SK-N-SH (cell line): ENCODE measurements around the gene SLC25A25. TPM values are rescaled to one million over a fixed set of nuclear protein-coding genes. Genes with fewer than 3 reads are reported as not detected.

ENCODE experiments used
- CTCF ChIA-PET: fragments of 300-600, 350-600 bp; formaldehyde crosslinking; extraction: SDS; loops from one replicate; lab custom pipeline; 2021; lab: Yijun Ruan, JAX
- POLR2A ChIA-PET: fragments of 350-600 bp; sonication (Branson Sonifier 250); formaldehyde crosslinking; extraction: SDS; loops from one replicate; lab custom pipeline; 2020; ENCODE audit warnings: antibody characterized with exemption, inconsistent platforms; lab: Yijun Ruan, JAX
- DNase-seq: peaks from one replicate; pipeline ENCODE4 v3.0.0; 2012
- H2AFZ ChIP-seq: fragments of 200-600 bp; sonication (generic); 2 replicates; pipeline ENCODE4 v1.8.1; 2016; ENCODE audit warnings: antibody characterized with exemption, mild to moderate bottlenecking, low read depth
- H3F3A ChIP-seq: fragments of 200-600 bp; sonication (generic); replicated peaks from 2 replicates; pipeline ENCODE3; 2016; ENCODE audit warnings: antibody characterized with exemption, mild to moderate bottlenecking; ENCODE audit not compliant: insufficient read depth
- H3K27ac ChIP-seq, 2 experiments: fragments of 200-500 bp in 1 of 2; fragments of 200-600 bp in 1 of 2; sonication (Bioruptor generic) in 1 of 2; sonication (generic), shearing (Covaris generic) in 1 of 2; 2 replicates each; pipeline versions ENCODE4 v1.5.1 to v1.6.1; 2014 to 2016; ENCODE audit warnings: low read depth in 2 of 2, inconsistent platforms in 1 of 2, low read length in 1 of 2, mild to moderate bottlenecking in 1 of 2, mixed read lengths in 1 of 2
- H3K27me3 ChIP-seq: fragments of 200-600 bp; sonication (generic), shearing (Covaris generic); 2 replicates; pipeline ENCODE4 v1.6.1; 2016; ENCODE audit warnings: mixed run types; ENCODE audit not compliant: insufficient read depth
- H3K36me3 ChIP-seq, 2 experiments: fragments of 200-500 bp in 1 of 2; fragments of 200-600 bp in 1 of 2; sonication (Bioruptor generic) in 1 of 2; sonication (generic) in 1 of 2; replicated peaks in 1 of 2; 2 replicates each; pipeline versions ENCODE3 to v1.5.1; 2014 to 2016; ENCODE audit warnings: low read length in 1 of 2, mild to moderate bottlenecking in 1 of 2; ENCODE audit not compliant: insufficient read depth in 2 of 2, control insufficient read depth in 1 of 2
- H3K4me1 ChIP-seq, 2 experiments: fragments of 200-500 bp in 1 of 2; fragments of 200-600 bp in 1 of 2; sonication (Bioruptor generic) in 1 of 2; sonication (generic), shearing (Covaris generic) in 1 of 2; 2 replicates each; pipeline versions ENCODE4 v1.5.1 to v1.6.1; 2014 to 2016; ENCODE audit warnings: low read depth in 1 of 2, low read length in 1 of 2, mixed run types in 1 of 2; ENCODE audit not compliant: insufficient read depth in 2 of 2, control insufficient read depth in 1 of 2
- H3K4me2 ChIP-seq: fragments of 200-600 bp; sonication (generic), shearing (Covaris generic); 2 replicates; pipeline ENCODE4 v1.6.1; 2017; ENCODE audit warnings: mixed run types
- H3K4me3 ChIP-seq, 2 experiments: fragments of 200-500 bp in 1 of 2; fragments of 200-600 bp in 1 of 2; sonication (Bioruptor generic) in 1 of 2; sonication (generic), shearing (Covaris generic) in 1 of 2; 2 replicates each; pipeline versions ENCODE4 v1.5.1 to v1.8.1; 2014 to 2016; ENCODE audit warnings: low read depth in 2 of 2, inconsistent platforms in 1 of 2, low read length in 1 of 2, mild to moderate bottlenecking in 1 of 2, mixed read lengths in 1 of 2, moderate library complexity in 1 of 2
- H3K79me2 ChIP-seq: fragments of 200-600 bp; sonication (generic); 2 replicates; pipeline ENCODE4 v1.8.1; 2017; ENCODE audit warnings: mild to moderate bottlenecking; ENCODE audit not compliant: insufficient read depth
- H3K9ac ChIP-seq: fragments of 200-600 bp; sonication (generic); 2 replicates; pipeline ENCODE4 v1.6.1; 2017; ENCODE audit warnings: mixed run types
- H3K9me2 ChIP-seq: fragments of 200-600 bp; sonication (generic); 2 replicates; pipeline ENCODE4 v1.6.1; 2017; ENCODE audit warnings: mixed run types
- H3K9me3 ChIP-seq: fragments of 200-600 bp; sonication (generic); 2 replicates; pipeline ENCODE4 v1.6.1; 2017; ENCODE audit warnings: mixed run types, mild to moderate bottlenecking, moderate library complexity
- H4K20me1 ChIP-seq: fragments of 200-600 bp; sonication (generic); 2 replicates; pipeline ENCODE4 v1.6.1; 2017; ENCODE audit warnings: mild to moderate bottlenecking, mixed run types; ENCODE audit not compliant: insufficient read depth
- ELF1 ChIP-seq: IDR thresholded peaks from 2 replicates; pipeline ENCODE4 v1.4.0; 2012
- EZH2phosphoT487 ChIP-seq: fragments of 200-600 bp; sonication (generic); IDR thresholded peaks from 2 replicates; pipeline ENCODE4 v1.6.1; 2017; ENCODE audit warnings: low read depth, mixed run types, mild to moderate bottlenecking, antibody characterized with exemption, moderate library complexity, borderline replicate concordance
- FOSL2 ChIP-seq: IDR thresholded peaks from 2 replicates; pipeline ENCODE4 v1.4.0; 2012; ENCODE audit warnings: low read depth, mild to moderate bottlenecking, moderate library complexity, borderline replicate concordance
- FOXJ3 ChIP-seq: sonication (generic); formaldehyde crosslinking; IDR thresholded peaks from 2 replicates; pipeline ENCODE4 v1.5.1; 2020; ENCODE audit warnings: mild to moderate bottlenecking, missing genetic modification reagents
- GABPA ChIP-seq: IDR thresholded peaks from 2 replicates; pipeline ENCODE4 v1.4.0; 2012; ENCODE audit warnings: low read depth, mild to moderate bottlenecking
- POLR2AphosphoS5 ChIP-seq: IDR thresholded peaks from 2 replicates; pipeline ENCODE4 v1.6.1; 2012; ENCODE audit warnings: low read depth, low read length
- RAD21 ChIP-seq: IDR thresholded peaks from 2 replicates; pipeline ENCODE4 v1.6.1; 2012; ENCODE audit warnings: mild to moderate bottlenecking, low read length
- RXRA ChIP-seq: IDR thresholded peaks from 2 replicates; pipeline ENCODE4 v1.4.0; 2012; ENCODE audit warnings: low read depth, mild to moderate bottlenecking, borderline replicate concordance
- SIN3A ChIP-seq: IDR thresholded peaks from 2 replicates; pipeline ENCODE4 v1.6.1; 2012; ENCODE audit warnings: low read depth, mild to moderate bottlenecking, low read length, moderate library complexity, borderline replicate concordance
- TAF1 ChIP-seq: IDR thresholded peaks from 2 replicates; pipeline ENCODE4 v1.6.1; 2012; ENCODE audit warnings: low read depth, mild to moderate bottlenecking, low read length, moderate library complexity, borderline replicate concordance
- TEAD4 ChIP-seq: IDR thresholded peaks from 2 replicates; pipeline ENCODE4 v1.4.0; 2012; ENCODE audit warnings: mild to moderate bottlenecking, borderline replicate concordance; ENCODE audit not compliant: insufficient read depth
- WGBS: methylation state at CpG from one replicate; pipeline ENCODE4 v1.1.6; 2017; ENCODE audit warnings: low lambda C conversion rate; 5-methylcytosine and 5-hydroxymethylcytosine counted together
- polyA plus RNA-seq, 3 experiments: library from polyadenylated mRNA; depleted of rRNA; stranded (reverse); fragments of >200 nt; gene quantifications; 2 replicates each; pipeline ENCODE4 v1.2.3, GENCODE V29; 2012
- TF ChIP-seq, protein P1 (sequence below): fragments of 150-350 bp; IDR thresholded peaks from 2 replicates; pipeline ENCODE4 v1.6.1; 2016; ENCODE audit warnings: mild to moderate bottlenecking, low read depth, low read length
- TF ChIP-seq, protein P2 (sequence below): fragments of 150-350 bp; IDR thresholded peaks from 2 replicates; pipeline ENCODE4 v1.6.1; 2017; ENCODE audit warnings: antibody characterized with exemption, low read length, low read depth, borderline replicate concordance
- TF ChIP-seq, protein P3 (sequence below): IDR thresholded peaks from 2 replicates; pipeline ENCODE4; 2012

The SLC25A25 gene
- polyA plus RNA-seq, 1 of the 3 experiments (the other 2 are of a cell fraction): 12.1 TPM

DNA sequence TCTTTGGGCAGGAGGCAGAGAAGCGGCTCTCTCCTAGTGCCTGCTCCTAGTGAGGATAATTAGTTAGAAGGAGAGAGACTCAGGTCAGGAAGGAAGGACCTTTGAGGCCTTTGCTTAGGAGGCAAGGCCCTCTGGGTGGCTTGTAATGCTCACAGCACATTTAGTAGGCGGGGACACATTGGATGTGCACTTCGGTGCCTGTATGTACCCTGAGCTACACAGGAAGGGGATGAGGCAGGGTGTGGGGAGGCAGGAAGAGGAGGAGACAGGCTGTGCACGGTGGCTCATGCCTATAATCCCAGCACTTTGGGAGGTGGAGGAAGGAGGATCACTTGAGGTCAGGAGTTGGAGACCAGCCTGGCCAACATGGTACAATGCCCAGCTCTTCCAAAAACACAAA is 74.0 kb downstream of the SLC25A25 start:
- Histone ChIP-seq H3K27me3 (no peaks in the 10 kb centered on the region), H3K9me3 (no peaks in the 10 kb centered on the region), H3K79me2 (no peaks in the 10 kb centered on the region), H3K9ac (no peak overlapping the region), H4K20me1 (no peaks in the 10 kb centered on the region), H3F3A (no peaks in the 10 kb centered on the region), H3K4me2 (no peak overlapping the region), H3K27ac (no peak overlapping the region), H3K4me3 (no peak overlapping the region), H2AFZ (no peak overlapping the region), H3K4me1 (no peaks in the 10 kb centered on the region), H3K9me2 (no peaks in the 10 kb centered on the region), H3K36me3 (no peaks in the 10 kb centered on the region)
- TF ChIP-seq, protein P1, sequence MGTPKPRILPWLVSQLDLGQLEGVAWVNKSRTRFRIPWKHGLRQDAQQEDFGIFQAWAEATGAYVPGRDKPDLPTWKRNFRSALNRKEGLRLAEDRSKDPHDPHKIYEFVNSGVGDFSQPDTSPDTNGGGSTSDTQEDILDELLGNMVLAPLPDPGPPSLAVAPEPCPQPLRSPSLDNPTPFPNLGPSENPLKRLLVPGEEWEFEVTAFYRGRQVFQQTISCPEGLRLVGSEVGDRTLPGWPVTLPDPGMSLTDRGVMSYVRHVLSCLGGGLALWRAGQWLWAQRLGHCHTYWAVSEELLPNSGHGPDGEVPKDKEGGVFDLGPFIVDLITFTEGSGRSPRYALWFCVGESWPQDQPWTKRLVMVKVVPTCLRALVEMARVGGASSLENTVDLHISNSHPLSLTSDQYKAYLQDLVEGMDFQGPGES: no peak
- ChIA-PET CTCF (interaction anchor here (1.7 kb wide), 1 partner anchor 24 kb away, joined by 10 read pairs; no protein-coding TSS in a partner anchor), POLR2A (no interaction called here)
- 78% methylated on average over 3 of the region's 4 CpGs for WGBS
- no peak for DNase-seq

DNA sequence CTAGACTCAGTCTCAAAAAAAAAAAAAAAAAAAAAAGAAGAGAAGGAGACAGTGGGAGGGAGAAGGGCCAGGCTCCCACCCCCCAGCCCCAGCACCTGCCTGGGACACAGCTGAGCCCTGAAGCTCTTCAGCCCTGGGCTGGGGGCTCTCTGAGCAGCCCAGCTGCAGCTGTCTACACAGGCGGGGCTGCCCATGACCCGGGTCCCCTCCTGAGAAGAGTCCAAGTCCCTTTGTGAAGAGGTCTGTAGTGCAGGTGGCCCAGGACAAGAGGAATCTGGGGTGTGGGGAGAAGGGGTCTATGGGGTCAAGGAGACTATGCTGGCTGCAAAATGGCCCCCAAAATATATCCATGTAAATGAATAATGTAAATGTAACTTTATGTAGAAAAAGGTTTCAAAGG is 74.6 kb downstream of the SLC25A25 start:
- Histone ChIP-seq H4K20me1 (no peaks in the 10 kb centered on the region), H3K4me1 (no peaks in the 10 kb centered on the region), H3K79me2 (no peaks in the 10 kb centered on the region), H2AFZ (no peak overlapping the region), H3K9me2 (no peaks in the 10 kb centered on the region), H3K27me3 (no peaks in the 10 kb centered on the region), H3K9ac (no peak overlapping the region), H3F3A (no peaks in the 10 kb centered on the region), H3K4me3 (no peak overlapping the region), H3K9me3 (no peaks in the 10 kb centered on the region), H3K36me3 (no peaks in the 10 kb centered on the region), H3K4me2 (no peak overlapping the region), H3K27ac (no peak overlapping the region)
- TF ChIP-seq RAD21: no peak
- TF ChIP-seq, protein P2, sequence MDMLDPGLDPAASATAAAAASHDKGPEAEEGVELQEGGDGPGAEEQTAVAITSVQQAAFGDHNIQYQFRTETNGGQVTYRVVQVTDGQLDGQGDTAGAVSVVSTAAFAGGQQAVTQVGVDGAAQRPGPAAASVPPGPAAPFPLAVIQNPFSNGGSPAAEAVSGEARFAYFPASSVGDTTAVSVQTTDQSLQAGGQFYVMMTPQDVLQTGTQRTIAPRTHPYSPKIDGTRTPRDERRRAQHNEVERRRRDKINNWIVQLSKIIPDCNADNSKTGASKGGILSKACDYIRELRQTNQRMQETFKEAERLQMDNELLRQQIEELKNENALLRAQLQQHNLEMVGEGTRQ: no peak
- TF ChIP-seq, protein P3, sequence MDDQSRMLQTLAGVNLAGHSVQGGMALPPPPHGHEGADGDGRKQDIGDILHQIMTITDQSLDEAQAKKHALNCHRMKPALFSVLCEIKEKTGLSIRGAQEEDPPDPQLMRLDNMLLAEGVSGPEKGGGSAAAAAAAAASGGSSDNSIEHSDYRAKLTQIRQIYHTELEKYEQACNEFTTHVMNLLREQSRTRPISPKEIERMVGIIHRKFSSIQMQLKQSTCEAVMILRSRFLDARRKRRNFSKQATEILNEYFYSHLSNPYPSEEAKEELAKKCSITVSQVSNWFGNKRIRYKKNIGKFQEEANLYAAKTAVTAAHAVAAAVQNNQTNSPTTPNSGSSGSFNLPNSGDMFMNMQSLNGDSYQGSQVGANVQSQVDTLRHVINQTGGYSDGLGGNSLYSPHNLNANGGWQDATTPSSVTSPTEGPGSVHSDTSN: no peak
- TF ChIP-seq FOXJ3 (CRISPR knock-in tag): no peak
- no peak for TF ChIP-seq GABPA
- no peak for TF ChIP-seq TEAD4
- no peak for TF ChIP-seq SIN3A
- TF ChIP-seq POLR2AphosphoS5: no peak
- TF ChIP-seq ELF1: no peak
- no peak for TF ChIP-seq FOSL2
- no peak for TF ChIP-seq TAF1
- TF ChIP-seq RXRA: no peak
- TF ChIP-seq EZH2phosphoT487: no peak
- DNase-seq: no peak
- ChIA-PET POLR2A (no interaction called here), CTCF (interaction anchor here (1.1 to 1.7 kb wide), 2 partner anchors 22 to 25 kb away, joined by 3 to 10 read pairs; no protein-coding TSS in a partner anchor)
- 52% methylated on average over 2 of the region's 2 CpGs for WGBS
